ENCODE results near the gene PLA2R1.

The PLA2R1 gene

GRCh38 chr2:159938395-159938794 is 124.0 kb downstream of the PLA2R1 start:
- no peak for DNase-seq (ENCODE audit: low spot score)
- in situ Hi-C loops (cut with MboI; ENCODE audit: low sequenced_read_pairs, unreplicated experiment): no loop called here
- TF ChIP-seq CTCF (IDR thresholded peaks at IDR 0.05; ENCODE audit: borderline replicate concordance, control extremely low read depth, extremely low read depth, insufficient read depth, missing control alignments): no peak

GRCh38 chr2:159936471-159936870 is 125.9 kb downstream of the PLA2R1 start:
- in situ Hi-C loops (cut with MboI; ENCODE audit: low sequenced_read_pairs, unreplicated experiment): no loop called here
- TF ChIP-seq CTCF (IDR thresholded peaks at IDR 0.05; ENCODE audit: borderline replicate concordance, control extremely low read depth, extremely low read depth, insufficient read depth, missing control alignments): no peak
- DNase-seq (ENCODE audit: low spot score): no peak

- in situ Hi-C loops (cut with MboI; ENCODE audit: low sequenced_read_pairs, unreplicated experiment): no loop called here
- no peak for TF ChIP-seq CTCF (IDR thresholded peaks at IDR 0.05; ENCODE audit: borderline replicate concordance, control extremely low read depth, extremely low read depth, insufficient read depth, missing control alignments)
- DNase-seq (ENCODE audit: low spot score): peak; percentile 27
Observed at GRCh38 chr2:159933727-159934049, 128.7 kb downstream of the PLA2R1 start.

GRCh38 chr2:159933040-159933726 is 129.2 kb downstream of the PLA2R1 start:
- in situ Hi-C loops (cut with MboI; ENCODE audit: low sequenced_read_pairs, unreplicated experiment): no loop called here
- no peak for DNase-seq (ENCODE audit: low spot score)
- no peak for TF ChIP-seq CTCF (IDR thresholded peaks at IDR 0.05; ENCODE audit: borderline replicate concordance, control extremely low read depth, extremely low read depth, insufficient read depth, missing control alignments)

GRCh38 chr2:159926695-159927094 is 135.7 kb downstream of the PLA2R1 start:
- TF ChIP-seq CTCF (IDR thresholded peaks at IDR 0.05; ENCODE audit: borderline replicate concordance, control extremely low read depth, extremely low read depth, insufficient read depth, missing control alignments): no peak
- in situ Hi-C loops (cut with MboI; ENCODE audit: low sequenced_read_pairs, unreplicated experiment): no loop called here
- DNase-seq (ENCODE audit: low spot score): no peak

- TF ChIP-seq CTCF (IDR thresholded peaks at IDR 0.05; ENCODE audit: borderline replicate concordance, control extremely low read depth, extremely low read depth, insufficient read depth, missing control alignments): no peak
- in situ Hi-C loops (cut with MboI; ENCODE audit: low sequenced_read_pairs, unreplicated experiment): no loop called here
- DNase-seq (ENCODE audit: low spot score): no peak
Observed at GRCh38 chr2:159925975-159926374, 136.4 kb downstream of the PLA2R1 start.
